HepG2 (cell line): ENCODE results near the gene MTCH2. TPM values are rescaled to one million over a fixed set of nuclear protein-coding genes. Genes with fewer than 3 reads are reported as not detected.

Source experiments
- BORCS8-MEF2B ChIP-seq: sonication (generic); formaldehyde crosslinking; IDR thresholded peaks from 2 replicates; pipeline ENCODE4 v1.8.0; 2022; ENCODE audit warnings: mild to moderate bottlenecking, missing genetic modification reagents
- ELF4 ChIP-seq: sonication (generic); formaldehyde crosslinking; IDR thresholded peaks from 2 replicates; pipeline ENCODE4 v1.5.0; 2020; ENCODE audit warnings: missing genetic modification reagents, mild to moderate bottlenecking, moderate library complexity, borderline replicate concordance
- FIP1L1 ChIP-seq: fragments of 200-400 bp; formaldehyde crosslinking; IDR thresholded peaks from 2 replicates; pipeline ENCODE4 v1.6.1; 2018; ENCODE audit warnings: low read depth, mild to moderate bottlenecking, low read length, moderate library complexity, borderline replicate concordance; ENCODE audit not compliant: insufficient read depth
- FOXO1 ChIP-seq: sonication (generic); formaldehyde crosslinking; IDR thresholded peaks from 2 replicates; pipeline ENCODE4 v1.4.0; 2020; ENCODE audit warnings: missing genetic modification reagents
- HMGA1 ChIP-seq: sonication (generic); formaldehyde crosslinking; conservative IDR thresholded peaks from 2 replicates; pipeline ENCODE4 v1.4.0; 2020; ENCODE audit warnings: missing genetic modification reagents
- HNRNPL ChIP-seq: fragments of 200-400 bp; formaldehyde crosslinking; IDR thresholded peaks from 2 replicates; pipeline ENCODE4 v1.6.1; 2017; ENCODE audit warnings: mild to moderate bottlenecking, low read depth, low read length
- KAT7 ChIP-seq: IDR thresholded peaks from 2 replicates; pipeline ENCODE4 v1.6.1; 2018; ENCODE audit warnings: borderline replicate concordance, missing compliant biosample characterization
- MATR3 ChIP-seq: sonication (generic); formaldehyde crosslinking; IDR thresholded peaks from 2 replicates; pipeline ENCODE4 v1.4.0; 2020; ENCODE audit warnings: missing genetic modification reagents
- NR1H2 ChIP-seq: sonication (generic); formaldehyde crosslinking; IDR thresholded peaks from 2 replicates; pipeline ENCODE4 v1.8.1; 2022; ENCODE audit warnings: low read depth, missing genetic modification reagents, borderline replicate concordance
- PPARG ChIP-seq: conservative IDR thresholded peaks from 2 replicates; pipeline ENCODE4 v1.6.1; 2016; ENCODE audit warnings: missing biosample characterization, missing genetic modification reagents
- RXRB ChIP-seq: IDR thresholded peaks from 2 replicates; pipeline ENCODE4 v1.6.1; 2016; ENCODE audit warnings: borderline replicate concordance, missing genetic modification reagents, missing compliant biosample characterization
- SRY ChIP-seq: sonication (generic); formaldehyde crosslinking; IDR thresholded peaks from 2 replicates; pipeline ENCODE4 v1.8.0; 2022; ENCODE audit warnings: mild to moderate bottlenecking, missing genetic modification reagents
- SSRP1 ChIP-seq: IDR thresholded peaks from 2 replicates; pipeline ENCODE4 v1.6.1; 2016; ENCODE audit warnings: control low read depth
- STAT5B ChIP-seq: sonication (generic); formaldehyde crosslinking; IDR thresholded peaks from 2 replicates; pipeline ENCODE4 v1.4.0; 2020; ENCODE audit warnings: missing genetic modification reagents
- STAT6 ChIP-seq: sonication (generic); formaldehyde crosslinking; IDR thresholded peaks from 2 replicates; pipeline ENCODE4 v1.4.0; 2020; ENCODE audit warnings: missing genetic modification reagents, mild to moderate bottlenecking, borderline replicate concordance
- TFDP1 ChIP-seq: IDR thresholded peaks from 2 replicates; pipeline ENCODE4 v1.6.1; 2016; ENCODE audit warnings: missing compliant biosample characterization, missing genetic modification reagents, borderline replicate concordance
- THRA ChIP-seq: sonication (generic); formaldehyde crosslinking; IDR thresholded peaks from 2 replicates; pipeline ENCODE4 v1.4.0; 2020; ENCODE audit warnings: missing genetic modification reagents, borderline replicate concordance
- YEATS2 ChIP-seq: sonication (generic); formaldehyde crosslinking; IDR thresholded peaks from 2 replicates; pipeline ENCODE4 v1.4.0; 2020; ENCODE audit warnings: missing genetic modification reagents, borderline replicate concordance
- ZBTB43 ChIP-seq: sonication (generic); formaldehyde crosslinking; conservative IDR thresholded peaks from 2 replicates; pipeline ENCODE4 v1.4.0; 2020; ENCODE audit warnings: missing genetic modification reagents
- ZMYM2 ChIP-seq: sonication (generic); formaldehyde crosslinking; IDR thresholded peaks from 2 replicates; pipeline ENCODE4 v1.8.0; 2022; ENCODE audit warnings: mild to moderate bottlenecking, missing genetic modification reagents
- ZNF530 ChIP-seq: sonication (generic); formaldehyde crosslinking; IDR thresholded peaks from 2 replicates; pipeline ENCODE4 v1.5.0; 2020; ENCODE audit warnings: low read depth, mild to moderate bottlenecking, missing genetic modification reagents
- ZNF841 ChIP-seq: sonication (generic); formaldehyde crosslinking; IDR thresholded peaks from 2 replicates; pipeline ENCODE4 v1.8.1; 2023; ENCODE audit warnings: missing genetic modification reagents, borderline replicate concordance
- polyA plus RNA-seq, 8 experiments: library from polyadenylated mRNA; depleted of rRNA in 3 of 8; stranded (reverse) in 7 of 8; unstranded in 1 of 8; fragments of >200 nt; fragmentation: Illumina TruSeq in 4 of 8; extraction: Trizol in 4 of 8; gene quantifications; 2 replicates each; pipeline versions ENCODE4 v1.2.1 to v1.2.3, GENCODE V29; 2011 to 2016; ENCODE audit warnings: low read depth in 4 of 8, missing spikeins in 1 of 8, mixed read lengths in 1 of 8; ENCODE audit not compliant: insufficient read depth in 1 of 8
- total RNA-seq, 5 experiments: library from RNA; depleted of rRNA; stranded (reverse); fragments of >200 nt; fragmentation: Illumina TruSeq; extraction: Trizol; gene quantifications; 2 replicates each; pipeline ENCODE4 v1.2.3, GENCODE V29; 2016; ENCODE audit warnings: low read depth in 1 of 5

MTCH2 gene
- total and polyA plus RNA-seq, 2 of the 13 experiments (the other 11 are each of a cell fraction or from before 2014, with no cell fraction given): 112 to 272 TPM

- TF ChIP-seq STAT6 (CRISPR knock-in tag): peak; percentile 54; the same call in 1 of the 2 replicates
- 0 out of 2 replicates have a peak, but pooled peaks have one; percentile 39 for TF ChIP-seq ZBTB43
- TF ChIP-seq SRY (CRISPR knock-in tag): peak; percentile 86; the same call in 1 of the 2 replicates
- peak; percentile 81; the same call in 1 of the 2 replicates for TF ChIP-seq TFDP1
- no peak for TF ChIP-seq ZNF841 (CRISPR knock-in tag)
- TF ChIP-seq KAT7: peak; percentile 99
- no peak for TF ChIP-seq MATR3
- TF ChIP-seq NR1H2 (CRISPR knock-in tag): no peak
- peak; percentile 95 for TF ChIP-seq STAT5B (CRISPR knock-in tag)
- TF ChIP-seq YEATS2: peak; percentile 99
- TF ChIP-seq FOXO1 (CRISPR knock-in tag): peak; percentile 76
- no peak for TF ChIP-seq ZNF530
- TF ChIP-seq FIP1L1: no peak
- 0 out of 2 replicates have a peak, but pooled peaks have one; percentile 42 for TF ChIP-seq ZMYM2 (CRISPR knock-in tag)
- peak; percentile 73; the same call in 1 of the 2 replicates for TF ChIP-seq ELF4 (CRISPR knock-in tag)
- peak; percentile 90 for TF ChIP-seq RXRB
- peak; percentile 70; the same call in 1 of the 2 replicates for TF ChIP-seq SSRP1 (CRISPR knock-in tag)
- no peak for TF ChIP-seq HMGA1
- peak; percentile 84 for TF ChIP-seq THRA
- TF ChIP-seq HNRNPL: no peak
- TF ChIP-seq BORCS8-MEF2B (CRISPR knock-in tag): peak; percentile 93
- peak; percentile 56 for TF ChIP-seq PPARG
Measured at GRCh38 chr11:47578524-47579494, 63.5 kb downstream of the MTCH2 start, which contains the start of the genes KBTBD4 and NDUFS3 (continued).
